ENCODE measurements around the gene PIRT. TPM values are rescaled to one million over a fixed set of nuclear protein-coding genes. Genes with fewer than 3 reads are reported as not detected.

The PIRT gene
- total RNA-seq, 1 experiment from 2014 or later = not detected

DNA sequence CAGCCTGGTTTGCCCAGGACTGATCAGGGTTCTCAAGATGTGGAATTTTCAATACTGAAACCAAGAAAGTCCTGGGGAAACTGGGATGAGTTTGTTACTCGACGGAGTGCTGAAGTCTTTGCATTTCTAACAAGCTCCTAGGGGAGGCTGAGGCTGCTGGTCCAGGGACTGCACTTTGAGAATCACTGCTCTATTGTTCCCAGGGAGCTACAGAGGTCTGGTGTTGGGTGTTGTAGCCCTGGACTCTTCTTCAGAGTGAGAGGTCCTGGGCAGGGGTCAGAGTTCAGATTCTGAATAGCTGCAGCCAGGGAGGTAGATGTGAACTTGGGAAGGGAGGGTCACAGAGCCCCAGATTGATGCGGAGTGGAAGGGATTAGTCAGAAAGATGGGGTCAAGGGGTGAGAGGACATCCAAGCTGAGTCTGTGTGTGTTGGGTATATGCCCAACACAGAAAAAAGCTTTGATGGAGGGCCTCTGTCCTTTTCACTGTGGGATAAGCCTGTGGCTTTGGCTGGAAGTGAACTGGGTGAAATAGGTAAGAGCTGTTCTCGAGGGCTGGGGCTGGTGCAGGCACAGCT, 48.1 kb downstream of the PIRT start:
- DNase-seq (ENCODE audit: low read depth) = no peak

DNA sequence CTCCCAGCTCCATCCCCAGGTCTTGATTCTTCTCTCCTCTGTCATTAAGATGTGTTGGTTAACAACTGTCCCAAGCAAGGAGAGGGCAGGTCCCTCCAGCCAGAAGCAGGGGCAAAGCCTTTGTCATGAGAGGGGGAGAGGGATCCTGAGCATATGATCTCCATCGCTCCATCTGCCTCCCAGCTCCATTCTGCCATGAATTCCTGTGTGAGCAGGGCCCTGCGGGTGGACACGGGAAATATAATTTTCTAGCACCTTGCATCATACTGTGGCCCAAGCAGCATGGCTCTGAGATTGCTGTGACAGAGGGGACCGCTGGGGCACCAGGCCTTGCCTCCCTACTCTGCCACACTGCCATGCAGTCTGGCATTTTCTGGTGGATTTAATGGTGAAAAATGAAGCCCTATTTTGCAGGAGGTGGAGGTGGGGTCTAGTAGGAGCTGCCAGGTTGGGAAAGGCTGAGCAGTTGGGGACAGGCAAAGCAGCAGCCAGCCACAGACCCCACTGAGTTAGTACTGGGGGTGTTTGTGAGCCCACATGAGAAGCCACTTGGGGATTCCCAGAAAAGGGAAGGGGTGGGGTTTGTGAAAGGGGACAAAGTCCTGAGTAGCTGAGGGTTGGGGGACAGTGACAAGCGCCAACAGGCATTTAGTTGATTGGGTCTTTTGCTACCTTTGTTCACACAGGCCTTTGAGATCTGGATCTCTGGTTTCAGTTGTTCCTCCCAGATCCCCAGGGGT, 50.4 kb downstream of the PIRT start:
- no peak for DNase-seq (ENCODE audit: low read depth)

- DNase-seq (ENCODE audit: low read depth) = no peak
These were observed 52.6 kb downstream of the PIRT start for GRCh38 chr17:10785295-10785694.

- DNase-seq (ENCODE audit: low read depth) = no peak
These were observed 58.3 kb downstream of the PIRT start for GRCh38 chr17:10779609-10780008.

GRCh38 chr17:10777890-10778289, 60.0 kb downstream of the PIRT start:
- DNase-seq (ENCODE audit: low read depth) = no peak

DNA sequence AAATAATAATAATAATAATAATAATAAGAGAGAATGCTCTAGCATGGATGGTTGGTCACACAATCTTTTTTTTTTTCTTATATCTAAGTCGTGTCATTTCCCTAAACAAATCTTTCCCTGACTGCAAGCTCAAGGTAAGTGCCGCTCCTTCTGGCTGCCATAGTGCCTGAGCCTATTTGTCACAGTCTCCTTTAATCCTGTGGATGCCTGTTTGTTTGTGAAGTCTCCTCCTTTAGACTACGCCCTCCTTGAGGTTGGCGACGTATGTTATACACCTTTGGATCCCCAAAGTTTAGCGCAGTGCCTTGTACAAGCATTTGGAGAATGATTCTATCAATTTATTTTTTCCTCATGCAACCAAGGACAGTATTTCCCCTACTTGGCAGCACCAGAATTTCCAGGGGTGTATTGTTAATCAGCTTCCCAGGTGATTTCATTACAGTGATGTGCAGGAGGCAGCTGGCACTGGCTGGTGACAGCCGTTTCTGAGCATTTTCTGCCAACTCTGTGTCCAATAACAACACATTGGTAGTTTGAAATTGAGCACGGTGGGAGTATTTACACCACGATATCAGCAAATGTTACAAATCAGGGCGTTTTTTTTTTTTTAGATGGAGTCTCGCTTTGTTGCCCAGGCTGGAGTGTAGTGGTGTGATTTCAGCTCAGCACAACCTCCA, 60.6 kb downstream of the PIRT start:
- no peak for DNase-seq (ENCODE audit: low read depth)

DNA sequence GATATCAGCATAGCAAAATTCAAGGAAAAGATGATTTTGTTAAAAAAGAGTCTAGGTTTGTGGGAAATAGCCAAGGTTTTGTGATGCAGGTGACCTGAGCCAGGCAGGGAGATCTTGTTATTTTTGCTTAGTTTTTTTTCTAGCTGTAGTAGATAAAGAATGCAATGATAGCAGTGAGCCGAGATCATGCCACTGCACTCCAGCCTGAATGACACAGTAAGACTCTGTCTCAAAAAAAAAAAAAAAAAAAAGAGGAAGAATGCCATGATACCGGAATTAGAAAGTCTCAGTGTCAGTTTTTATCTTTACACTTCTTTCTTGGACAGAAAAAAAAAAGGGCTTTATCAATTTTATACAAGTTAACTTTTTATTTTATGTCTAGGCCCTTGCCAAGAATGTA, 61.5 kb downstream of the PIRT start:
- no peak for DNase-seq (ENCODE audit: low read depth)

GRCh38 chr17:10775740-10776356, 62.0 kb downstream of the PIRT start:
- no peak for DNase-seq (ENCODE audit: low read depth)

DNA sequence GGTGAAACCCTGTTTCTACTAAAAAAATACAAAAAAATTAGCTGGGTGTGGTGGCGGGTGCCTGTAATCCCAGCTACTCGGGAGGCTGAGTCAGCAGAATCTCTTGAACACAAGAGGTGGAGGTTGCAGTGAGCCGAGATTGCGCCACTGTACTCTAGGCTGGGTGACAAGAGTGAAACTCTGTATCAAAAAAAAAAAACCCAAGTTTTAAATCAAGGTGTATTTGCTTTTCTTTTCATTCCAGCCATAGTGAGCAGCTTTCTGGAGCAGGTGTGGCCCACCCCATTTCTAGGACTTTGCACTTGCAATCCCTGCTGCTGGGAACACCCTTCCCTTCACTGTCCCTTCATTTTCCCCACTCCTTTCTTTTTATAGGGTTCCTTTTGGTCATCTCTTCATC, 62.8 kb downstream of the PIRT start:
- DNase-seq (ENCODE audit: low read depth) = no peak

- DNase-seq (ENCODE audit: low read depth) = no peak
These were observed 64.5 kb downstream of the PIRT start for GRCh38 chr17:10773391-10773790.

Other genes starting within 250 kb of the PIRT start
- gene MYH3, start 180.8 kb downstream of the PIRT start, total RNA-seq (2014; rRNA removed; shearing (Covaris generic)) = 0.63 and 0.80 TPM in 2 replicates
- 45.6 and 45.7 TPM in 2 replicates for gene SCO1, start 140.6 kb downstream of the PIRT start, total RNA-seq (2014; rRNA removed; shearing (Covaris generic))
- gene ADPRM, start 140.5 kb downstream of the PIRT start, total RNA-seq (2014; rRNA removed; shearing (Covaris generic)) = 8.6 and 12.3 TPM in 2 replicates
- 0.17 TPM in 1 of 2 replicates, not detected in the other for gene TMEM220, start 108.1 kb downstream of the PIRT start, total RNA-seq (2014; rRNA removed; shearing (Covaris generic))
- gene TMEM238L, start 34.0 kb downstream of the PIRT start, total RNA-seq (2014; rRNA removed; shearing (Covaris generic)) = not detected in 2 replicates

Measured in Daoy (cell line).